HG03469 (cell line): ENCODE results near the gene PEX5L.
A peak's percentile ranks its signal among the peaks of the same experiment; 100 is the strongest.

Experiments used
- ATAC-seq: cut with Tn5 transposase; IDR thresholded peaks from one replicate; pipeline ENCODE4 v1.9.1; 2021; ENCODE audit warnings: mild to moderate bottlenecking, moderate library complexity, moderate number of reproducible peaks; ENCODE audit not compliant: unreplicated experiment

PEX5L gene

GRCh38 chr3:179852142-179852905 lies 184.4 kb downstream of the PEX5L start:
- ATAC-seq = peak; percentile 75

DNA sequence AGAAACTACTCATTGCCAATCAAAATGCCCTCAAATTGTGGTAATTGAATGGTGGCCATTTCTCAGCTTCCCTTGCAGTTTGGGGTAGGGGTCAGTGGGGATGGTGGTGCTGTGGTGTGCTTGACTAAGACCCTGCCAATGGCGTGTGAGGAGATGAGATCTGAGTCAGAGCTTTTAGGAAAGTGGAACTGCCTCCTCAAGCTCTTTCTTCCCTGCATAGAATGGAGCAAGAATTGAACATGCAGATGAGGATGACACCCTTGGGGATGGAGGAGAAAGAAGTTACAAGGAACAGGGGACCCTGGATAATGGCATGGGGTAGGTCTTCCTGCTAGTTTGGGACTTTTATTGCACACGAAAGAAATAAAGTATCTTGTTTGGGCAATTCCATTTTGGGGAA lies 188.0 kb downstream of the PEX5L start:
- ATAC-seq = no peak

DNA sequence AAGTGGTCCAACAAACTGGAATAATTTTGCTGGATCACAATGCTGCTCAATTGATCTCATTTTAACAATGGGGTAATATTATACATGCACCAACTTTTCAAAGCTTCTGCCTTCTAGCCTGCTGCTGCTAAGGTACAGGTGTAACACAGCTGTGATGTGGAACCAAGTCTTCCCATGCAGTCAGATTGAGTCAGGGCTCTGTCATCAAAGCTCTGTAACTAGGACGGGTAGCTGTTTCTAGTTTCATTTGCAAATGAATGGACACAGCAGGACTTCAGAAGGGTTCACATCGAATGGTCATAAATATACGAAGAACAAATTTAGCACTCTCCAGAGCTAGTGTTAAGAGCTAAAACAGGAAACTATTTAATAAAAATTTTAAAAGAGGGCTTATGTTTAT lies 194.7 kb downstream of the PEX5L start:
- ATAC-seq = no peak

- ATAC-seq = no peak
These were observed 195.8 kb downstream of the PEX5L start for GRCh38 chr3:179840985-179841384.

GRCh38 chr3:179837374-179837773 lies 199.4 kb downstream of the PEX5L start:
- ATAC-seq = no peak

DNA sequence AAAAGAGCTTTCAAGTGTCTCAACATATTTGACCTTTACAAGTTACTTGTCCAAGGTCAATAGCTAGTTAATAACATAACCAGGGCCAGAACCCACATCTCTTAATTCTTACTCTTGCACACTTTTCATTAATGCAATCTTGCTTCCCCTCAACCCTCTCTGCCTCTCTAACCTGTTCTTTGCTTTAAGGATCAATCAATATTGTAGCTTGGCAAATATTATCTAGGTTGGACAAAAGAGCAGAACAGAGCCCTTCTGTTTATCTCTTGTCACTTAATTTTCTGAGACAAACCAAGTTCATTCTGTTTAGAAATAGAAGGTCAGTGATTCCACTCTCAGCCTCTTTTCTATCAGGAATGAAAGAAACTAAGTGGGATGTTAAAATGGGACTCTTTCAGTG lies 203.4 kb downstream of the PEX5L start:
- no peak for ATAC-seq

GRCh38 chr3:179832333-179832854 lies 204.3 kb downstream of the PEX5L start:
- no peak for ATAC-seq

DNA sequence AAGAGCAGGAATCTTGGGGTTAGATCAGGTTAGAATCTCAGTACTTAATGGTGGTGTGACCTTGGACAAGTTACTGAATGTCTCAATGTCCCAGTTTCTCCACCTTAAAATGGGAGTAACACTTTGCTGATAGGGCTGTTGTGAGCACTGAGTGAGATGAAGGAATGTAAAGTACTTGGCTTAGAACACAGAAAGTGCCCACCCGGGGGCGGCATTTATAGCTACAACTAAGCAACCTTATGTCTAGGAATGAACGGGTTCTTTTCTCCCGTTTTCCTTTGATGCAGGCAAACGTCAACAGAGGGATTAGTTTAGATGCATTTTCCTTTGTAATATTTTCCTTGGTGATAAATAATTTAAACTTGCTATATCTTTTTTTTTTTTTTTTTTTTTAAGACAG lies 207.3 kb downstream of the PEX5L start:
- ATAC-seq = no peak

DNA sequence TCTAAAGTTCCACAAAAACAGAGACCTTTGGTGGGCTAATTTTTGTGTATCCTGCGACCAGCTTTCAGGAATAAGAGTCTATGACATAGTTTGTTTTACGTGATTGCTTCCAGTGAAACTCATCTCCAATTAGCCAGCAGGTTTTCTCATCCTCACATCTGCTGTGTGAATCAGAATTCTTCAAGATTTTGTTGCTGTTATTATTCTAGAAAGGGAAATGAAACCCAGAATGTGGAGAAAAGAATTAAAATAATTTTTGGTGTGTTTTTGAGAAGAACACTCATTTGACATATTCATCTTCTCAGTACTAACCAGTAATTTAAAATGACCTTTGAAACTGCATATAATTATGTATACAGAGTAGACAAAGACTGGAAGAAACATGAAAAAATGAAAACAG lies 208.0 kb downstream of the PEX5L start:
- no peak for ATAC-seq

GRCh38 chr3:179826247-179826637 lies 210.5 kb downstream of the PEX5L start:
- ATAC-seq = no peak

DNA sequence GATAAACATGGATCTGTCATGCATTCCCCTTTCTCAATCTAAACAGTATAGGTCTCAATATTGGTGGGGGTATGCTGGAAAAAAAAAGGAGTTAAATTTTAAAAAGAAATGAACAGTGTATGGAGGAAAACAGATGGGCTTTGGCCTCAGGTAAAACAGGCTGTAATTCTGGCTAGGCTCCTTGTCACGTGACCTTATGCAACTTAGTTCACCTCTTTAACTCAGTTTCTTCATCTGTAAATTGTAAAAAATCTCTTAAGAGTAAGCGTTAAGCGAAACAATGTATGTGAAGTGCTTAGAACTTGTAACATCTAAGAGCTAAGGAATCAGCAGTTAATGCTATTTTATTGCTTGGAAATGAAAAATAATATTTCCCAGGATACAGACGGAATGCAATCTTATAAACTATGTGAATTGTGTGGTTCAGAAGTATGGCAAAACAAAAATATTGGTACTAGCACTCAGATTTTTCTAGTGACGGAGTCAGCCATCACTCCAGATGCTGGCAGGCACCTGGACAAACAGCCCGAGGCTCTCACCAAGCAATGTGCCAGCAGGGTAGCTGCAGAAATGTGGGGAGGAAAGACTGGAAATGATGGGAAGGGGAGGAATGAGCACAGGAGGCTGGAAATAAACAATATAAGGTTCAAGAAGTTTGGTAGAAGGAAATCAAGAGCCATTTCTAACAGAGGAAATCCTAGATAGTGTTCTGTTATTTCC lies 211.1 kb downstream of the PEX5L start:
- ATAC-seq = no peak

- ATAC-seq = no peak
These were observed 214.4 kb downstream of the PEX5L start for GRCh38 chr3:179822296-179822695.

- ATAC-seq = no peak
These were observed 217.4 kb downstream of the PEX5L start for GRCh38 chr3:179819379-179819778.

GRCh38 chr3:179812096-179812382 lies 224.7 kb downstream of the PEX5L start:
- no peak for ATAC-seq

DNA sequence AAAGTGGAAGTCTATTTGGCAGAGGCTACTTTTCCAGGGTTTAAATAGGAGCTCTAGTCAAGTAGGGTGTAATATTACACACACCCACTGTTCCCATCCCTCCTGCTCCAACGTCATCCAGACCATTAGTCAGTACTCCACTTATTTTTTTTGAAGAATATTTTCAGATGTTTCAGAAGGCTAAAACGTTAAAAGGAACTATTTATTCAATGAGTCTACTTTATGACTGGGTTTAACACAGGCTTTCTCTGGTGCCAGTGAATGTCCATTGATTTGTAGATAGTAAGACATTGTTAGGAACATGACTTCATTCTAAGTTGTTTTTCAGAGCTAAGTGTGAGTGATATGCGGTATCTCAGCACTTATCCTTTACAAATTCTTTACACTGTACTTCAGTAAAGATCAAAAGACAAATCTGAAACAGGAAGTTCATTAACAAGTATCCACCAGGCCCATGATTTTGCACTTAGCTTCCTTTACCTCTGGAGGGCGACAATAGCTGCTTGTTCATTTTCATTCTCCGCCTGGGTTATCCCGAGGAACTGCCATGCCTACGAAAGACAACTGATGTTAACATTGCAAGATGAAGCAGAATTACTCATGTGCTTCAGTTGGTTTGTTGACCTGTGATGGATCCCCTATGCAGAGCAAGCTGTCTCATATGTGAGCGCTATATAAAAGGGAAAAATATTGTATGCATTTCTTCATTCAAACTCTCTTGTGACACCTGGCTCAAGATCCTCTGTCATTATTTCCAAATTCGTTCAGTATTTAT lies 225.2 kb downstream of the PEX5L start:
- ATAC-seq = peak; percentile 94

DNA sequence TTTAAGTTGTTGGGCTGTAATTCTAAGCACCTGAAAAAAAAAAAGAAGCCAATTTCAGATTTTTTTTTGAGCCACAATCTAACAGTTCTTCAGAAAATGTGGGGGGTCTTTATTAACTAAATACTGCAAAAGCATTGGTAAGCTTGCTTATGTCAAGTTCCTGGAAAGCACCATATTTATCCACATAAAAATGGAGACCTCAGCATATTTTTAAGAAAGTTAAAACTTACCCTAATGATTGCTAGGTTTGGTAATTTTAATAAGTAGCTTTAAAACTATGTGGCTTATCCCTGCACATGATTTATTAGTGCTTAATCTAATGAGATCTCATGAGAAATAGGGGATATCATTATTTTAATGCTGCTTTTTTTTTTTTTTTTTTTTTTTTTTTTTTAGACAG lies 227.1 kb downstream of the PEX5L start:
- no peak for ATAC-seq

DNA sequence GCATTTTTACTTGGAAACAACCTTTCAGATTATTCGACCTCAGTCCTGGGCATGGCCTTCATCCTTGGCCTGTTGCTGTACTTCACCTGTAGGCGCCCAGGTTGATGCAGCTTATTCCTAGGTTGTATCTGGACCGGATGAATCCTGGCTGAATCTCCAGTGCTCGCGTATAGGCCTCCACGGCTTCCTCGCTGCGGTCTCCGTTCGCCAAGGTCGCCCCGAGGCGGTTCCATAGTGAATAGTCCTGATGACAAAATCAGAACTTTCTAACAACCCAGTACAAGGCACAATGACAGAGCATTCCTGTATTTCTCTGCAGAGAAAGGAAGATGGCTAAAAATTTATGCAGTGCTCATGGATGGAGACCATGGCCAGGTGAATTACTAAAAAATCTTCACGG lies 229.1 kb downstream of the PEX5L start:
- no peak for ATAC-seq

- no peak for ATAC-seq
These were observed 230.6 kb downstream of the PEX5L start for GRCh38 chr3:179806177-179806576.

DNA sequence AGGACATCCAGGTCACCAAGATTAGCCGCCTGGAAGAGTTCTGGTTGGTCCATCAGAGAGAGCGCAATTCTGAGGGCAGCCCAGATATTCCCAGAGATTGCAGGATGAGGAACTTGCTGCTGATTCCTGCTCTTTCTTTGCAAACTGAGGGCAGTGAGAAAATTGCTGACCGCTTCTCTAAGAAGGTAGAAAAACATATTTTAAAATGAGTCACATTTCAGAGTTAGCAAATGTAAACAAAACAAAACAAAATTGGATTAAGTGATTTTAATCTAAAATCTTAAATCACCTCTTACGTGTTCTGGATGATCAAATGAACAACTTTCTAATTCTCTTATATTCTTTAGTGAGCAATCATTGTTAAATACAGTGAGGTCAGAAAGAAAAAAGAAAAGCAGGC lies 234.9 kb downstream of the PEX5L start:
- no peak for ATAC-seq

GRCh38 chr3:179801263-179801662 lies 235.5 kb downstream of the PEX5L start:
- no peak for ATAC-seq

- ATAC-seq = no peak
These were observed 239.5 kb downstream of the PEX5L start for GRCh38 chr3:179797192-179797591.

- no peak for ATAC-seq
These were observed 240.3 kb downstream of the PEX5L start for GRCh38 chr3:179796421-179796820.
